ENCODE measurements around the gene RFTN2.
"Not testable (repeated sequence)": the region's sequence is repeated elsewhere in the genome, so short reads cannot be mapped to it uniquely, and the experiment has no call there.

Gene RFTN2

GRCh38 chr2:197604117-197604860, 71.1 kb downstream of the RFTN2 start:
- DNase-seq (ENCODE audit: low read depth in 3 of 3), result no peak

GRCh38 chr2:197601726-197602125, 73.7 kb downstream of the RFTN2 start:
- no peak for DNase-seq (ENCODE audit: low read depth in 3 of 3)

GRCh38 chr2:197600306-197600705, 75.1 kb downstream of the RFTN2 start:
- DNase-seq (ENCODE audit: low read depth in 3 of 3), result no peak

GRCh38 chr2:197599285-197599965, 76.0 kb downstream of the RFTN2 start:
- no peak for DNase-seq (ENCODE audit: low read depth in 3 of 3)

- DNase-seq (ENCODE audit: low read depth in 3 of 3), result no peak
Observed at GRCh38 chr2:197598450-197598849, 76.9 kb downstream of the RFTN2 start.

GRCh38 chr2:197597166-197597565, 78.2 kb downstream of the RFTN2 start:
- DNase-seq (ENCODE audit: low read depth in 3 of 3), result no peak

GRCh38 chr2:197596766-197597165, 78.6 kb downstream of the RFTN2 start:
- DNase-seq (ENCODE audit: low read depth in 3 of 3), result no peak

GRCh38 chr2:197591339-197592072, 83.9 kb downstream of the RFTN2 start:
- no peak for DNase-seq (ENCODE audit: low read depth in 3 of 3)

- DNase-seq (ENCODE audit: low read depth in 3 of 3), result not testable (repeated sequence)
Observed at GRCh38 chr2:197587255-197587654, 88.1 kb downstream of the RFTN2 start.

- not testable (repeated sequence) for DNase-seq (ENCODE audit: low read depth in 3 of 3)
Observed at GRCh38 chr2:197580166-197580565, 95.2 kb downstream of the RFTN2 start.

GRCh38 chr2:197578294-197578693, 97.1 kb downstream of the RFTN2 start:
- DNase-seq (ENCODE audit: low read depth in 3 of 3), result not testable (repeated sequence)

GRCh38 chr2:197577446-197577845, 97.9 kb downstream of the RFTN2 start:
- no peak for DNase-seq (ENCODE audit: low read depth in 3 of 3)

- no peak for DNase-seq (ENCODE audit: low read depth in 3 of 3)
Observed at GRCh38 chr2:197576631-197577030, 98.8 kb downstream of the RFTN2 start.

GRCh38 chr2:197575987-197576386, 99.4 kb downstream of the RFTN2 start:
- no peak for DNase-seq (ENCODE audit: low read depth in 3 of 3)

- no peak for DNase-seq (ENCODE audit: low read depth in 3 of 3)
Observed at GRCh38 chr2:197573608-197574007, 101.8 kb downstream of the RFTN2 start.

GRCh38 chr2:197571627-197572271, 103.6 kb downstream of the RFTN2 start:
- DNase-seq (ENCODE audit: low read depth in 3 of 3), result no peak

- DNase-seq (ENCODE audit: low read depth in 3 of 3), result no peak
Observed at GRCh38 chr2:197560146-197560665, 115.2 kb downstream of the RFTN2 start.

- no peak for DNase-seq (ENCODE audit: low read depth in 3 of 3)
Observed at GRCh38 chr2:197559681-197560080, 115.7 kb downstream of the RFTN2 start.

GRCh38 chr2:197558393-197558792, 117.0 kb downstream of the RFTN2 start:
- DNase-seq (ENCODE audit: low read depth in 3 of 3), result no peak

- no peak for DNase-seq (ENCODE audit: low read depth in 3 of 3)
Observed at GRCh38 chr2:197556456-197556855, 118.9 kb downstream of the RFTN2 start.

- no peak for DNase-seq (ENCODE audit: low read depth in 3 of 3)
Observed at GRCh38 chr2:197555467-197555866, 119.9 kb downstream of the RFTN2 start.

- DNase-seq (ENCODE audit: low read depth in 3 of 3), result not testable (repeated sequence)
Observed at GRCh38 chr2:197551260-197551659, 124.1 kb downstream of the RFTN2 start.
